Measurements from ENCODE around the gene BCAR3.

Gene BCAR3

GRCh38 chr1:93608187-93609109 is 73.2 kb downstream of the BCAR3 start:
- Histone ChIP-seq H3K14ac (ENCODE audit: low read length) (no peak overlapping the region), H3K18ac (ENCODE audit: low read length) (no peak overlapping the region), H3K4me1 (ENCODE audit: control insufficient read depth in 2 of 2, insufficient read depth in 1 of 2, low read depth in 1 of 2, low read length in 2 of 2) (peaks cover 0 to 16% of the 10 kb centered on the region in 2 donors), H3K79me1 (ENCODE audit: low read depth, low read length) (peaks cover 2% of the 10 kb centered on the region), H4K91ac (ENCODE audit: low read depth, low read length, poor library complexity) (no peak overlapping the region), H2BK15ac (ENCODE audit: low read length) (no peak overlapping the region), H3K9ac (ENCODE audit: low read depth, low read length, poor library complexity) (no peak overlapping the region), H2BK120ac (ENCODE audit: low read depth, low read length) (no peak overlapping the region), H2BK5ac (ENCODE audit: low read length) (peak overlapping the region; percentile 14), H3K4ac (ENCODE audit: low read length) (no peak overlapping the region), H3K27me3 (ENCODE audit: control insufficient read depth in 3 of 3, insufficient read depth in 3 of 3, low read depth in 1 of 3, low read length in 3 of 3) (no peaks in the 10 kb centered on the region), H3K23ac (ENCODE audit: low read depth, low read length, poor library complexity) (no peak overlapping the region), H3K27ac (replicated peaks; ENCODE audit: low read length) (no peak overlapping the region), H3K4me3 (ENCODE audit: low read length in 2 of 2) (no peak overlapping the region), H3K9me3 (replicated peaks in 1 of 2; ENCODE audit: control insufficient read depth in 2 of 2, insufficient read depth in 1 of 2, low read depth in 1 of 2, low read length in 2 of 2) (peaks cover 0 to 12% of the 10 kb centered on the region in 2 donors), H2AFZ (ENCODE audit: low read length) (no peak overlapping the region), H3K4me2 (ENCODE audit: insufficient read depth, low read length, poor library complexity, severe bottlenecking) (no peak overlapping the region), H3K36me3 (replicated peaks in 1 of 2; ENCODE audit: control insufficient read depth in 2 of 2, insufficient read depth in 2 of 2, low read length in 2 of 2) (peaks cover 0 to 16% of the 10 kb centered on the region in 2 donors), H2AK5ac (ENCODE audit: low read depth, low read length) (no peak overlapping the region), H4K8ac (ENCODE audit: low read depth, low read length) (no peak overlapping the region), H2BK12ac (ENCODE audit: low read length) (no peak overlapping the region)
- WGBS, 2 donors (ENCODE audit: extremely low coverage in 2 of 2, insufficient read length in 2 of 2, insufficient replicate concordance in 1 of 2) = no CpG with 5 or more reads among the region's 15 CpGs
- DNase-seq (ENCODE audit: low spot score) = no peak

DNA sequence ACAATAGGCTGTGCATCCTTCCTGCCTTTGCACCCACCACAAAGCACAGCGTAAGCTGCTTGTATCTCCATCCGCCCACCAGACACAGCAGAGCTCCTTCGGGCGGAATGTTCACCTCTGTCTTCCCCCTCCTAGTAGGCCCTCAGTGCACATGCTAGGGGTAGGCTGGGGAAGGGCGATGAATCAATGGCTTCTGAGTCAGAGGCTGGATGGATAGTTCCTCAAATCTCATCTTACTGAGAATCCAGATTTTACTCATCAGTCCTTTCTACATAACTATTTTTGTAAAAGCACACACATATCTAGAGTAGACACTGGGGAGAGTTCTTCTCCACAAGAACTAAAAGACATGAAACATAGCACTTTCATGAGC is 73.8 kb downstream of the BCAR3 start:
- no peak overlapping the region for H3K27ac ChIP-seq (replicated peaks; ENCODE audit: low read length)

DNA sequence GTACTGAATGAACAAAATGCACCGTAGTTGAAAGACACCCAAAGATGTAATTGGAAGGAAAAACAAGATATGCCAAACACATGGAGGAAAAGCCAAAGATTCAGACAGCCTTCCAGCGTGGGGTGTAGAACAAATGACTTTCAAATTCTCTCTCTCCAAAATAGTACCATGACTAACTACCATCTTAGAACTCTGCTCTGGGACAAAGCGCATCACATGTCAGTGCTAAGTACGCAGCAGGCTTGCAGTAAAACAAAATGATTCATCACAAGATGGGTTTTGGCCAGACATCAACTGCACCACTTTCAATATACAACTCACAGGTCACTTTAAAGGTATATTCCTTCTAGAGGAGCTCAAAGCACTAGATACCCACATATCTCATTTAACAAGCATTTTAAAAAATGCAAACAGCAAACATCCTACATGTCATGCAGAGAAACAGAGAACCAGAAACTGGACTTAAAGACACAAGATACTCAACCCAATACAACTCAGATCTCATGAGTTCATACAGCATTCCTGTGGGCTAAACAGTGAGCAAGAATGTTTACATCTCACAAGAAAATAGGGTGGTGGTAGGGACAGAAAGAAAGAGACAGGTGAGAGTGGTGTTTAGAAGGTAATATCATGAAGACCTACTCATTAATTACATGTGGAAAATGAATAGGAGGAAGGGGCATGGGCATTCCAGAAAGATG is 75.7 kb downstream of the BCAR3 start:
- Histone ChIP-seq H3K4me2 (ENCODE audit: insufficient read depth, low read length, poor library complexity, severe bottlenecking) (no peak overlapping the region), H2BK120ac (ENCODE audit: low read depth, low read length) (no peak overlapping the region), H3K27me3 (ENCODE audit: control insufficient read depth in 3 of 3, insufficient read depth in 3 of 3, low read depth in 1 of 3, low read length in 3 of 3) (no peaks in the 10 kb centered on the region), H3K23ac (ENCODE audit: low read depth, low read length, poor library complexity) (no peak overlapping the region), H3K4me3 (ENCODE audit: low read length in 2 of 2) (no peak overlapping the region), H2BK15ac (ENCODE audit: low read length) (no peak overlapping the region), H3K79me1 (ENCODE audit: low read depth, low read length) (peaks cover 2% of the 10 kb centered on the region), H3K4me1 (ENCODE audit: control insufficient read depth in 2 of 2, insufficient read depth in 1 of 2, low read depth in 1 of 2, low read length in 2 of 2) (peaks cover 0 to 15% of the 10 kb centered on the region in 2 donors), H3K18ac (ENCODE audit: low read length) (no peak overlapping the region), H3K4ac (ENCODE audit: low read length) (no peak overlapping the region), H4K91ac (ENCODE audit: low read depth, low read length, poor library complexity) (no peak overlapping the region), H2BK5ac (ENCODE audit: low read length) (no peak overlapping the region), H2AK5ac (ENCODE audit: low read depth, low read length) (no peak overlapping the region), H3K9ac (ENCODE audit: low read depth, low read length, poor library complexity) (no peak overlapping the region), H3K14ac (ENCODE audit: low read length) (no peak overlapping the region), H2AFZ (ENCODE audit: low read length) (no peak overlapping the region), H4K8ac (ENCODE audit: low read depth, low read length) (no peak overlapping the region), H3K27ac (replicated peaks; ENCODE audit: low read length) (no peak overlapping the region), H3K9me3 (replicated peaks in 1 of 2; ENCODE audit: control insufficient read depth in 2 of 2, insufficient read depth in 1 of 2, low read depth in 1 of 2, low read length in 2 of 2) (peaks cover 0 to 16% of the 10 kb centered on the region in 2 donors), H2BK12ac (ENCODE audit: low read length) (no peak overlapping the region), H3K36me3 (replicated peaks in 1 of 2; ENCODE audit: control insufficient read depth in 2 of 2, insufficient read depth in 2 of 2, low read length in 2 of 2) (peaks cover 0 to 4% of the 10 kb centered on the region in 2 donors)
- no peak for DNase-seq (ENCODE audit: low spot score)
- WGBS, 2 donors (ENCODE audit: extremely low coverage in 2 of 2, insufficient read length in 2 of 2, insufficient replicate concordance in 1 of 2) = no CpG with 5 or more reads among the region's 4 CpGs

More for the DNA sequence above, 73.8 kb downstream of the BCAR3 start:
- H2AFZ ChIP-seq (ENCODE audit: low read length) = no peak overlapping the region
- no peak overlapping the region for H3K9ac ChIP-seq (ENCODE audit: low read depth, low read length, poor library complexity)
- peaks cover 2% of the 10 kb centered on the region for H3K79me1 ChIP-seq (ENCODE audit: low read depth, low read length)
- H3K36me3 ChIP-seq (replicated peaks in 1 of 2; ENCODE audit: control insufficient read depth in 2 of 2, insufficient read depth in 2 of 2, low read length in 2 of 2) = peaks cover 0 to 10% of the 10 kb centered on the region in 2 donors
- peak overlapping the region; percentile 34 for H3K18ac ChIP-seq (ENCODE audit: low read length)
- no peak overlapping the region for H2AK5ac ChIP-seq (ENCODE audit: low read depth, low read length)
- no peak overlapping the region for H3K14ac ChIP-seq (ENCODE audit: low read length)
- no peak overlapping the region for H2BK5ac ChIP-seq (ENCODE audit: low read length)
- H2BK15ac ChIP-seq (ENCODE audit: low read length) = no peak overlapping the region
- H4K91ac ChIP-seq (ENCODE audit: low read depth, low read length, poor library complexity) = no peak overlapping the region
- no peak overlapping the region for H2BK120ac ChIP-seq (ENCODE audit: low read depth, low read length)
- H3K4ac ChIP-seq (ENCODE audit: low read length) = no peak overlapping the region
- DNase-seq (ENCODE audit: low spot score) = no peak
- peaks cover 0 to 15% of the 10 kb centered on the region in 2 donors for H3K4me1 ChIP-seq (ENCODE audit: control insufficient read depth in 2 of 2, insufficient read depth in 1 of 2, low read depth in 1 of 2, low read length in 2 of 2)
- no peak overlapping the region for H3K4me3 ChIP-seq (ENCODE audit: low read length in 2 of 2)
- no peak overlapping the region for H3K23ac ChIP-seq (ENCODE audit: low read depth, low read length, poor library complexity)
- H3K27me3 ChIP-seq (ENCODE audit: control insufficient read depth in 3 of 3, insufficient read depth in 3 of 3, low read depth in 1 of 3, low read length in 3 of 3) = no peaks in the 10 kb centered on the region
- H3K9me3 ChIP-seq (replicated peaks in 1 of 2; ENCODE audit: control insufficient read depth in 2 of 2, insufficient read depth in 1 of 2, low read depth in 1 of 2, low read length in 2 of 2) = peaks cover 0 to 16% of the 10 kb centered on the region in 2 donors
- WGBS, 2 donors (ENCODE audit: extremely low coverage in 2 of 2, insufficient read length in 2 of 2, insufficient replicate concordance in 1 of 2) = no CpG with 5 or more reads among the region's 5 CpGs
- H2BK12ac ChIP-seq (ENCODE audit: low read length) = no peak overlapping the region
- H3K4me2 ChIP-seq (ENCODE audit: insufficient read depth, low read length, poor library complexity, severe bottlenecking) = no peak overlapping the region
- no peak overlapping the region for H4K8ac ChIP-seq (ENCODE audit: low read depth, low read length)

DNA sequence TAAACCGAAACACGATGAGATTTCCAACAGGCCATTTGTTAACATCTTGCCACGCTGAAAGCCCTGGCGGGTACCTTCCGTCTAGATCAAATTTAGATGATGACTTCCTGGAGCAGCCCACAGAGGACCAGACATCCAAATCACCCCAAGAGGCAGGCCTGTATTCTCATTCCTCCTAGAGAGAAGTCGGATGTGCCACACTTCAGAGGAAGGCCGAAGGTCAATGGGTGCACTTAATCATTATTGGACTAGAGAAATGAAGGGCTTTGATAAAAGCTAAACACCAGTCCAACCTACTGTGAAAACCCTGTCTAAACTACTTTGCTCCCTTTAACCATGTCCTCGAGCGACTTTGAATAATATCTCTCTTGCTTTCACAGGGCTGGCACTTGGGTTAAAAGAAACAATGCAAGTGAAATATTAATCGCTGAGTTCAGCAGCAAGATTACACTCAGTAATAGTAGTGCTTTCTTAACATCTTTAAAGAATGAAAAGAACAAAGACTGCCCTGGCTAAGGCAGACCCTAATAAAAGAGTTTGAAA is 76.5 kb downstream of the BCAR3 start:
- Histone ChIP-seq H3K36me3 (replicated peaks in 1 of 2; ENCODE audit: control insufficient read depth in 2 of 2, insufficient read depth in 2 of 2, low read length in 2 of 2) (peaks cover 0 to 4% of the 10 kb centered on the region in 2 donors), H3K4me2 (ENCODE audit: insufficient read depth, low read length, poor library complexity, severe bottlenecking) (no peak overlapping the region), H3K27ac (replicated peaks; ENCODE audit: low read length) (no peak overlapping the region)

More for the DNA sequence above, 76.5 kb downstream of the BCAR3 start:
- Histone ChIP-seq H3K4me3 (ENCODE audit: low read length in 2 of 2) (no peak overlapping the region), H4K91ac (ENCODE audit: low read depth, low read length, poor library complexity) (no peak overlapping the region), H3K27me3 (ENCODE audit: control insufficient read depth in 3 of 3, insufficient read depth in 3 of 3, low read depth in 1 of 3, low read length in 3 of 3) (no peaks in the 10 kb centered on the region), H3K4me1 (ENCODE audit: control insufficient read depth in 2 of 2, insufficient read depth in 1 of 2, low read depth in 1 of 2, low read length in 2 of 2) (peaks cover 0 to 15% of the 10 kb centered on the region in 2 donors), H3K23ac (ENCODE audit: low read depth, low read length, poor library complexity) (no peak overlapping the region), H2BK5ac (ENCODE audit: low read length) (no peak overlapping the region), H3K14ac (ENCODE audit: low read length) (no peak overlapping the region), H3K9me3 (replicated peaks in 1 of 2; ENCODE audit: control insufficient read depth in 2 of 2, insufficient read depth in 1 of 2, low read depth in 1 of 2, low read length in 2 of 2) (peaks cover 1 to 16% of the 10 kb centered on the region in 2 donors), H2BK12ac (ENCODE audit: low read length) (no peak overlapping the region), H2BK120ac (ENCODE audit: low read depth, low read length) (no peak overlapping the region), H3K9ac (ENCODE audit: low read depth, low read length, poor library complexity) (no peak overlapping the region), H3K18ac (ENCODE audit: low read length) (no peak overlapping the region), H2AFZ (ENCODE audit: low read length) (no peak overlapping the region), H4K8ac (ENCODE audit: low read depth, low read length) (no peak overlapping the region), H3K4ac (ENCODE audit: low read length) (no peak overlapping the region), H2BK15ac (ENCODE audit: low read length) (no peak overlapping the region), H2AK5ac (ENCODE audit: low read depth, low read length) (no peak overlapping the region), H3K79me1 (ENCODE audit: low read depth, low read length) (peaks cover 4% of the 10 kb centered on the region)
- WGBS, 2 donors (ENCODE audit: extremely low coverage in 2 of 2, insufficient read length in 2 of 2, insufficient replicate concordance in 1 of 2) = no CpG with 5 or more reads among the region's 10 CpGs
- DNase-seq (ENCODE audit: low spot score) = no peak
